GM04503 (cell line): ENCODE data around the gene EDNRA.

Source experiments
- DNase-seq: peaks from one replicate; pipeline ENCODE4 v3.0.0-alpha.2; 2012; ENCODE audit warnings: low read depth

EDNRA gene

GRCh38 chr4:147498031-147498660 is 17.2 kb downstream of the EDNRA start:
- DNase-seq: no peak

- DNase-seq: no peak
These were observed 27.4 kb downstream of the EDNRA start for GRCh38 chr4:147508346-147508745.

- DNase-seq: no peak
These were observed 28.5 kb downstream of the EDNRA start for GRCh38 chr4:147509386-147509785.

- no peak for DNase-seq
These were observed 30.2 kb downstream of the EDNRA start for GRCh38 chr4:147510962-147511668.

- DNase-seq: no peak
These were observed 32.2 kb downstream of the EDNRA start for GRCh38 chr4:147513091-147513490.

- DNase-seq: no peak
These were observed 33.1 kb downstream of the EDNRA start for GRCh38 chr4:147513952-147514351.

- no peak for DNase-seq
These were observed 34.5 kb downstream of the EDNRA start for GRCh38 chr4:147515220-147515936.

- no peak for DNase-seq
These were observed 35.2 kb downstream of the EDNRA start for GRCh38 chr4:147516133-147516532.

- DNase-seq: no peak
These were observed 37.2 kb downstream of the EDNRA start for GRCh38 chr4:147518086-147518485.

GRCh38 chr4:147518846-147519767 is 38.2 kb downstream of the EDNRA start:
- DNase-seq: no peak

- DNase-seq: no peak
These were observed 43.7 kb downstream of the EDNRA start for GRCh38 chr4:147524601-147525000.

- DNase-seq: no peak
These were observed 44.8 kb downstream of the EDNRA start for GRCh38 chr4:147525494-147526271.

- DNase-seq: no peak
These were observed 45.4 kb downstream of the EDNRA start for GRCh38 chr4:147526272-147526654.

- no peak for DNase-seq
These were observed 47.2 kb downstream of the EDNRA start for GRCh38 chr4:147528054-147528453.

GRCh38 chr4:147530134-147530533 is 49.2 kb downstream of the EDNRA start:
- no peak for DNase-seq

GRCh38 chr4:147530723-147531122 is 49.8 kb downstream of the EDNRA start:
- no peak for DNase-seq

- DNase-seq: no peak
These were observed 52.0 kb downstream of the EDNRA start for GRCh38 chr4:147532896-147533295.

- no peak for DNase-seq
These were observed 52.4 kb downstream of the EDNRA start for GRCh38 chr4:147533331-147533730.

GRCh38 chr4:147535124-147535523 is 54.2 kb downstream of the EDNRA start:
- no peak for DNase-seq

- DNase-seq: no peak
These were observed 57.8 kb downstream of the EDNRA start for GRCh38 chr4:147538711-147539110.

GRCh38 chr4:147539959-147540358 is 59.1 kb downstream of the EDNRA start:
- no peak for DNase-seq
